AG04450 (cell line): ENCODE data around the gene STIM2. TPM values are rescaled to one million over a fixed set of nuclear protein-coding genes. Genes with fewer than 3 reads are reported as not detected.

Experiments
- CTCF ChIA-PET: fragments of 300-600, 350-600 bp; formaldehyde crosslinking; extraction: SDS; loops from one replicate; lab custom pipeline; 2022; ENCODE audit warnings: antibody characterized with exemption, inconsistent platforms; lab: Charles Lee
- POLR2A ChIA-PET: fragments of 350-600 bp; formaldehyde crosslinking; extraction: SDS; loops from one replicate; lab custom pipeline; 2021; ENCODE audit warnings: antibody characterized with exemption, inconsistent platforms; lab: Yijun Ruan, JAX
- DNase-seq: peaks from one replicate; pipeline ENCODE4 v3.0.0-alpha.2; 2011; ENCODE audit warnings: low read depth, low spot score
- H3K27ac ChIP-seq: one replicate; pipeline ENCODE4 v1.5.1; 2012; ENCODE audit warnings: low read depth, low read length, control low read depth
- H3K27me3 ChIP-seq: one replicate; pipeline ENCODE4 v1.6.0; 2012; ENCODE audit warnings: low read length; ENCODE audit not compliant: control insufficient read depth, insufficient read depth
- H3K4me3 ChIP-seq: 2 replicates; pipeline ENCODE4 v1.5.1; 2011; ENCODE audit warnings: mild to moderate bottlenecking, low read depth, low read length, control low read depth
- H3K9me3 ChIP-seq: 2 replicates; pipeline ENCODE4 v1.5.1; 2012; ENCODE audit warnings: low read length; ENCODE audit not compliant: control insufficient read depth, insufficient read depth
- CTCF ChIP-seq: IDR thresholded peaks from 2 replicates; pipeline ENCODE4 v1.5.1; 2011; ENCODE audit warnings: low read depth, low read length, control low read depth, inconsistent platforms
- polyA plus RNA-seq: library from polyadenylated mRNA; depleted of rRNA; stranded (reverse); fragments of >200 nt; gene quantifications from 2 replicates; pipeline ENCODE4 v1.2.3, GENCODE V29; 2011

STIM2 gene
- polyA plus RNA-seq, 1 experiment = 26.8 TPM

- ChIA-PET CTCF (no interaction called here), POLR2A (no interaction called here)
- Histone ChIP-seq H3K4me3 (no peak overlapping the region), H3K9me3 (no peaks in the 10 kb centered on the region), H3K27ac (no peak overlapping the region), H3K27me3 (peaks cover 11% of the 10 kb centered on the region)
- TF ChIP-seq CTCF = no peak
- no peak for DNase-seq
Observed at GRCh38 chr4:27057662-27058061, 197.0 kb downstream of the STIM2 start.

- Histone ChIP-seq H3K27me3 (no peaks in the 10 kb centered on the region), H3K27ac (no peak overlapping the region), H3K4me3 (no peak overlapping the region), H3K9me3 (no peaks in the 10 kb centered on the region)
- no peak for DNase-seq
- TF ChIP-seq CTCF = no peak
- ChIA-PET POLR2A (no interaction called here), CTCF (interaction anchor here (2.0 kb wide), 1 partner anchor 11 kb away, joined by 5 read pairs; no protein-coding TSS in a partner anchor)
Observed at GRCh38 chr4:27058819-27059406, 198.3 kb downstream of the STIM2 start.

- ChIA-PET CTCF (interaction anchor here (2.0 kb wide), 1 partner anchor 11 kb away, joined by 5 read pairs; no protein-coding TSS in a partner anchor), POLR2A (no interaction called here)
- no peaks in the 10 kb centered on the region for H3K9me3 ChIP-seq
- H3K27ac ChIP-seq = no peak overlapping the region
- no peak for DNase-seq
- H3K27me3 ChIP-seq = no peaks in the 10 kb centered on the region
- TF ChIP-seq CTCF = no peak
- no peak overlapping the region for H3K4me3 ChIP-seq
Observed at GRCh38 chr4:27059446-27059845, 198.8 kb downstream of the STIM2 start.

- Histone ChIP-seq H3K27me3 (no peaks in the 10 kb centered on the region), H3K9me3 (no peaks in the 10 kb centered on the region), H3K4me3 (no peak overlapping the region), H3K27ac (no peak overlapping the region)
- CTCF ChIA-PET = no interaction called here
- no peak for DNase-seq
- no peak for TF ChIP-seq CTCF
- POLR2A ChIA-PET = no interaction called here
Observed at GRCh38 chr4:27062256-27062655, 201.6 kb downstream of the STIM2 start.

GRCh38 chr4:27066591-27066990 is 205.9 kb downstream of the STIM2 start:
- ChIA-PET CTCF (no interaction called here), POLR2A (no interaction called here)
- Histone ChIP-seq H3K4me3 (no peak overlapping the region), H3K27ac (no peak overlapping the region), H3K9me3 (no peaks in the 10 kb centered on the region), H3K27me3 (no peaks in the 10 kb centered on the region)
- DNase-seq = no peak
- TF ChIP-seq CTCF = no peak
